ENCODE results near the gene EHF.
"Not testable (repeated sequence)": the region's sequence is repeated elsewhere in the genome, so short reads cannot be mapped to it uniquely, and the experiment has no call there.

The EHF gene

DNA sequence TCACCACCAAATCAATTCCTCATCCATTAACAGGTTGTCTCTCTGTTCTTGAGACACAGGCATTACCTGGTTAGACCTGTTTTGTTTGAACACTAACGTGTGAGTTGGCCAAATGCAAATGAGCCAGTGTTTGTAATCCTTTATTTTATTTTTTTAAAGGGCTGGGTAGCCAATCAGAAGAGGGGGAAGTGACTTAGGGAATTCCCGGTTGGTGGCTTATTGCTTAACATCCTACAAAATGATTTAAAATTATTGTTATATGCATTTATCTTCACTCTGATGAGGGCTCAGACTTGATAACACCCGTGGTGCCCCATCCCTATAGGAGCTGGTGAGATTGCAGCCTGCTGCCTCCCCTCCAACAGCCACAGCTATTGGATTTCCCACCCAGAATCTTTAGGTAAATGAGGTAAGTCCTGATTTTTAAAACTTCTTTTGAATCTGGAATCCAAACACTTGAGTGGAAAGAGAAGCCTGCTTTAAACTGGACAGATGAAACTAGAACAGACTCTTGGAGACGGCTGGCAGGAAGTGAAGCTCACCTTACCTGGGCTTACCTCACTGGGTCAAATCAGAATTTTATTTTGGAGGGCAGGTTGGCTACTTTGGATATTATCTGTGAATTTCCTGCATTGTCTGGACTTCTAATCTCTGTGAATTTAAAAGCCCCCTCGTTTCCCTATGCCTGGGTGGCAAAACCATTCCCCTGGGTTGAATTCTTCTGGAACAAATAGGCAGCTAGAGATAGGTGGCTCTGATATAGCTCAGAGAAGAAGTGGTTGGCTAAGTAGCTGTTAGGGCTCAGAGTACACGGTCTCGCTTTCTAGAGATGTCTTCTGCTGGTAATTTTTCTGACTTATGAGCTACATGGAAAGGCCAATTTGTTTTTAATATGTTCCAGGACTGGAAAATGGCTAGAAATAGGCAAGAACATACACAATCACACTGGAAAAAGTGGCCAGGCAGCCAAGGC lies at the start of gene EHF:
Gene EHF, plus strand, starts transcription at position 274 of the 973 bp plus-strand sequence. CDS start 21,538 bp downstream, outside the sequence.
- no peak for DNase-seq (ENCODE audit: low read depth in 2 of 2)

DNA sequence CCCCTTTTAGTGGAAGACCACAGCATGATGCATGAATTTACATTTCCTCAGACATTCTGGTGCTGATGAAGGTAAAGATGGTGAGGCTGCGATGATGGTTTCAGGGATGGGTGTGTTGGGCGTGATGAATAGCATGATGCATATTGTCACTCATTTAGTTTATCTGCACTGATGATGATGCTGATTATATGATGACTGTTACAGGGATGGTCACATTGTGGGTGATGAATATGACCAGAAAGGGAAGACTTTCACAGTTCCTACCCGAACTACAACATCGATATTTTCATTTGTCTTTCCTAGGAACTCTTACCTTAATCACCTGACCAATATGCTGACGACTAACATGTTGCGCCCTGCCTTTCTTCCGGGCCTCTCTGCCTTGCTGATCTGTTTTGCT lies 47.4 kb upstream of the EHF start:
- DNase-seq (ENCODE audit: low read depth in 2 of 2): no peak

DNA sequence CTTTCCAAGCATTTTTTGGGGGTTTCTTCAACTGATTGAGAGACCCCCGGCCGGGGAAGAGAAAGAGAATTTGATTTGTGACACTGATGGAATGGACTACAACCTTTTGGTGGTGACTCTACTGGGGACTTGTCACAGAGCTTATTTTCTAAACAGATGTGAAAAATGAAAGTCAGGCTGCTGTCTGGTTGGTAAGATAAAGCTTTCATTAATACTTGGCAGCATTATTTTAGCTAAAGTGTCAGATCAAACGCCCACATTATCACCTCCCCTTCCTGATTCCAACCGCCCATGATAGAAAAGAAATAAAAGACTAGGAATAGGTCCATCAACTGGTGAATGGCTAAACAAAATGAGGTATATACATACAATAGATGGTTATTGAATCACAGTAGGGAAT lies 45.6 kb upstream of the EHF start:
- DNase-seq (ENCODE audit: low read depth in 2 of 2): no peak

DNA sequence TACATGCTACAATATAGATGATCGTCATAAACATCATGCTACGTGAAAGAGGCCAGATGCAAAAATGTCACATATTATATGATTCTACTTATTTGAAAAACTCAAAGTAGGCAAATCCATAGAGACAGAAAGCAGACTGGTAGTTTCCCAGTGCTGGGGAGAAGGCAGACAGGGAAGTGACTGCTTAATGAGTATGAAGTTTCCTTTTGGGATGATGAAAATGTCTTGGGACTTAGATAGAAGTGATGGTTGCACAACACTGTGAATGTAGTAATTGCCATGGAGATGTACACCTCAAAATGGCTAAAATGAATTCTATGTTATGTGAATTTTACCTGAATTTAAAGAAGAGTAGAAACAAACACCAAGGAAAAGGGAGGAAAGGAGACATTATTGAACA lies 45.2 kb upstream of the EHF start:
- DNase-seq (ENCODE audit: low read depth in 2 of 2): no peak

DNA sequence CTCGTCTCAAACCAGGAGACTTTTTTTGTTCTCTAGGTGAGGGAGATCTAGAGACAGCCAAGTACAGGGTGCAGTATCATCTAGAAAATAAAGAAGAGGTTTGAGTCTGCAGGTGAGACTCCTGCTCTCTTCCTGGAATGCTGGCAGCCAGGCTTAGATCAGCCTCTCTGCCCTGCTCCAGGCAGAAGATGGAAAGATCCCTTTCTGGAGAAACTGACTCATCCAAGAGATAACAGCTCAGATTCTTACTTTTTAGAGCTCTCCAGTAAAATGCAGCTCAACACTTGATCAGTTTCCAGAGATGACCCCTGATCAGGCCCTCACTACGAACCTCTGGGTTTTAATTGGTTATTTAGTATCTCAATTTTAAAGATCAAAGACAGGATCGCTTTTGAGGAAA lies 44.6 kb upstream of the EHF start:
- DNase-seq (ENCODE audit: low read depth in 2 of 2): no peak

DNA sequence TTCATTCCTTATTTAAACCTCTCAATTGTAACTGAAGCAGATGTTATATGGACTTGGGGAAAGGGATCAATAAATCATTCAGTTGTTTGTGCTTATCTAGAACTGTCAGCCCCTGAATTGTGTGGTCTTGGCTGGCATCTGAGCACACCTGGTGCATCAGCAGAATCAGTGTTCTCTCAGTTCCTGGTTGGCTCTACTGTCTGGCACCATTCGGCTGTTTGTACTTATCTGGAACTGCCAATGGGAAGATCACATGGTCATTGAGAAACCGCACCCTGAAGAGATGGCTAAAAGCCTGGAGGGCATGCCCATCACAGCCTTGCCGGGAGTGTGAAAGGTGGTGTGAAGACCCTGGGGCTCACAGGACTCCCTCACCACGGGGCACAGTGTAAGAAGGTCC lies 37.1 kb upstream of the EHF start:
- DNase-seq (ENCODE audit: low read depth in 2 of 2): no peak

DNA sequence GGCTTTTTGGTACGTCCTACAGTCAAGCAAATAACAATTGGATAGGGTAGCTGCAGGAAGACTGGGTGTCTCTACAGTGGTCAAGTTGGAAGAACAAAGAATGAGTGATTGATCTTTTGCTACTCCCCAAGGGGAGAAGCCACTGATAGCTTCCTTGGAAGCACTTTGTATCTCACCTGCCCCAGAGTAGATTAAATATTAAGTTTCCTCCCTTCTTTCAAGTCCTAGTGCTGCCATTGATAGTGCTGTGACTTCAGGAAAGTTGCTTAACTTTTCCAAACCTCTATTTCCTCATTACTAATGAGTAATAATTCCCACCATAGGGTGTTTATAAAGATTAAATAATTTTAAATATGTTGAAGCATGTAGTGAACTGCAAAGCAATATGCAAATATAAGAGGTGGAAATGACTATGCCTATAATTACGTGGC lies 35.6 kb upstream of the EHF start:
- no peak for DNase-seq (ENCODE audit: low read depth in 2 of 2)

DNA sequence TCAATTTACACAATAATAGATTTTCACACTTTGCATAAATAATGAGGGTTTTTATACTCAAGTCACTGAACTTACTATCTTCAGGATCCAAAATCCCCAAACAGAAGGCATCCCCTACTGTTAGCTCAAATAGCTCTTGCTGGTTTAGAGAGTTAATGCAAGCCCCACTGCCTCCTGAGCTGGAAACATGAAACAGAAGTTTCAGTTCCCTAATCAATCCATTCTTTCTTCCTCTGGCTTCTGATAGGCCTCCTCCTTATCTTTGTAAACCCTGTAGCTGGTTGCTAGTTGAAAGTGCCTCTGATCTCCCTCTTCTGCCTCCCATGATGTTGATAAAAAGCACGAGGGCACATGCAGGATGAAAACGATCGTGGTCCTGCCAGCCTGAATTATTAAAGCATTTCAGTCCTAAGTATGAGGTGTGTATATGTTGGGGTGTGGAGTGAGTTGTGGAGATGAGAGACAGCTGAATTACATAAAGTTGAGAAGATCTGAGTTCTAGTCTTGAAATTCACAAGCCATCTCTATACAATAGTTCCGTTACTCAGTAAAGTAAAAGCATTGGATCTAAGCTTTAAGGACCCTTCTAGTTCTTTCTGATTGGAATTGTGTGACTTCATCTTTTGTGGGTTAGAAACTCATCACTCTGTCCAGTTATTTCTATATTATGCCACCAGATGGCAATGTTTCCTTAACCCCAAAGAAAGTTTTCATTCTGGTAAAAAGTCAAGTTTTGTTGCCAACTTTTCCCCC lies 35.0 kb upstream of the EHF start:
- DNase-seq (ENCODE audit: low read depth in 2 of 2): no peak

DNA sequence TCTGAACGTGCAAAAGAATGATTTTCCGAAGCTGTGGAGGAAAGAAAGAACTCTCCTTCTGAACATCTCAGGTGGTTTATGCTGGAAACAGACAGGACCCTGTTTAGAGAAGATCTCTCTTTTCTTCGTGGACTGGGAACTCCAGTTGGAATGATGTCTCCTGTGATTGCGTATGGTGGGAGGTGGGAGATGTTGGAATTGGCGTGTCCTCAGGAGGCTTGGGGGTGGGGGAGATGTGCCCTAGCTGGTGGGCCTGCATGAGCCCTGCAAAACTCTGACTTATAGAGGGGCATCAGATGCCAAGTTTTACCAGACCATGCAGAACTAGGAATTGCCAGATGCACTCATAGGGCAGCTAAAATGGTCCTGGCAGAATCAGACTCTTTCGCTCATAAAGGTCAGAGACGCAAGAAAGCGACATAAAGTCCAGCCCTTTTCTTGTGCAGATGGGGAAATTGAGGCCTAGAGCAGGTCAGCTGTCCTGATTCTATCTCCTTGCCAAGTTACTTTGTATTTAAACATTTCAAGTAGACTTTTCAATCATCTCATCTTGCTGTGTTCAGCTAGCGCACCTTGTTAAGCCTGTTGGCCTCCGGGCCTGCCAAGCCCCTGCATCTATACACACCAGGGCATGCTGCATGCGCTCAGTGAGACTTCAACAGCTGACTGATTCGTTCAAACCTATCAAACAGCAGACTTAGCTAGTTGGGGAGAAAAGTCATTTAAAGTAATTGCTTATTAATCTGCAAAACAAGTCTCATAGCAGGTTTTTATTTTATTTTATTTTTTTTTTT lies 34.2 kb upstream of the EHF start:
- DNase-seq (ENCODE audit: low read depth in 2 of 2): no peak

DNA sequence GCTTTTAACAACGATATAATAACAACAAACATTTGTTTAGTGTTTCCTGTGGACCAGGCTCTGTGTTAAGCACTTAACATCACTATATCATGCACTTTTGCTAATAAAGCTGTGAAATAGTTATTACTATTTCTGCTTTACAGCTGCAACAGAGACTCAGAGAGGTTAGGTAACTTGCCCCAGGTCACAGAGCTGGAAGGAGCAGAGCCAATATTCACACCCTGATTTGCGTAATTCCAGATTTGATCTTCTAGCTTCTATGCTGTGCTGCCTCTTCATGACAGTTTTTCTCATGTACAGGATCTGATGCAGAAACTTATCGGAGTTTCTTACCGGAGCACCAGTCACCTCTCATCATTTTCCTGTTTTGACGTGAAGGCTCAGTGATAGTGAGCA lies 33.6 kb upstream of the EHF start:
- no peak for DNase-seq (ENCODE audit: low read depth in 2 of 2)

DNA sequence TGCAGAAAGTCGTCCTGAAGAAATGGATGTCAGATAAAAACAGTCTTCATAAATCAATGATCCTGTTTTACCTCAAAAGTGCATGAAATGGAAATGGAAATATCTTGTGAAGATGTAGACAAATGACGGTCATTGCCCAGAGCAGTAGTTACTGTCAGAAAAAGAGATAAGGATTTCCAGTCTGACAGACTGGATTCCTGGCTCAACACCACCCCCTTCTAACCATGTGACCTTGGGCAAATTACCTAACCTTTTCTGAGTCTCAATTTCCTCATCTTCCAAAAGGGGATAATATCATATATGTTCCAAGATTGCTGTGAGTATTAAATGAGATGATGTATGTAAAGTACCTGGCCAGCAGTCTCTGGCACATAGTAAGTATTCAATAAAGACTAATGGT lies 32.9 kb upstream of the EHF start:
- DNase-seq (ENCODE audit: low read depth in 2 of 2): no peak

DNA sequence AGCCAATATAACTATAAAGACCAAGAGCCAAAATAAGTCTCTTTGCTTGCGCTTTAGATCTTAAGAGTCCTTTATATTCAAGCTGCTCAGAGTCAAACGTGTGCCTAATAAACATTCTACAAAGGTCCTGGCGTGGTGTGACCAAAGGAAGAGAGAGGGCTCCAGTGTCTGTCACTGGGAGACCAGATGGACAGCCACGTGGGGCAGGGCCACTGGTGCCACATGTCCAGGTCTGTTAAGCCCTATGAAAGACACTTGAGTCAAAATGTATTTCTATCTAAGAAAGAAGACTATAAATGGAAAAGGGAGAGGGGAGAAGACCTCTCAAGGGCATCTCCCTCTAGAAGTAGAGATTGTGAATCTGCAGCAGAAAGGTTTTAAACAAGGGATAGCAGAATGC lies 32.2 kb upstream of the EHF start:
- no peak for DNase-seq (ENCODE audit: low read depth in 2 of 2)

DNA sequence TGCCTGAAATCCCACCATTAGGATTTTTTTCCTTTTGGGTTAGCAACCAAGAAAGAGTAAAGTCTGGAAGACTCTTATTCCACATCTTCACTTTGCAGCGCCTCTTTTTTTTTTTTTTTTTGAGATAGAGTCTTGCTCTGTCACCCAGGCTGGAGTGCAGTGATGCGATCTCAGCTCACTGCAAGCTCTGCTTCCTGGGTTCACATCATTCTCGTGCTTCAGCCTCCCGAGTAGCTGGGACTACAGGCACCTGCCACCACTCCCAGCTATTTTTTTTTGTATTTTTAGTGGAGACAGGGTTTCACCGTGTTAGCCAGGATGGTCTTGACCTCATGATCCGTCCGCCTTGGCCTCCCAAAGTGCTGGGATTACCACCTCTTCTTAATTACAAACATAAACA lies 31.7 kb upstream of the EHF start:
- DNase-seq (ENCODE audit: low read depth in 2 of 2): not testable (repeated sequence)

DNA sequence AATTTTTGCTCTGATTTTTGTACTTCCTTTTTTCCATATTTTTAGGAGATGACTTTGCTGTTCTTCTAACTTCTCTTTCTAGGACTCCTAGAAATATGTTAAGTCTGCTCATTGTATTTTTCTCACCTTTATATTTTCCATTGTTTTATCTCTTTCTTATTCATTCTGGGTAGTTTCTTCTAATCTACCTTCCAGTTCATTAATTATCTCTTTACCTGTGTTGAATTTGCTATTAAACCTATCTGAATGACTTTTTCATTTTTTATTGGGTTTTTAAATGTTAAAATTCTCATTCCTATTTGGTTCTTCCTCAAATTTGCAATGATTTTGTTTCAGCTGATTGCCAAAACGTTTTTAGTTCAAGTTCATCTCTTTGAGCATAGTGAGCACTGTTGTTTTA lies 27.8 kb upstream of the EHF start:
- no peak for DNase-seq (ENCODE audit: low read depth in 2 of 2)

DNA sequence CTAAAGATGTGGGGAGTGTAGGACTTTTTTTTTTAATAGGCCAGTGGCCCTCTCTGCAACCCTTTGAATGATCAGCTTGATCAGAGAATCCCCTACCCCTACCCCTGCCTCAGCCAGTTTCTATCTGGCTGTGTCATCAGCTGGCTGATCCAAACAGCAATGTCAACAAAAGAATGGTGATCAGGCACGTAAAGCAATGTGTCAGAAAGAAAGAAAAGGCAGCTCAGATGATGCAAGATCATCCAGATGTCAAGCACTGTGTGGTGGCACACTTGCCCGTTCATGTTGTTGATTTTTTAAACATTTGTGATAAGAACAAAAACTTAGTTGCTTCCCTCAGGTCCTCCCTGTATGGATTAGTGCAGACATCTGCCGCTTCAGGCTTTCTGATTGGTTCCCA lies 26.3 kb upstream of the EHF start:
- no peak for DNase-seq (ENCODE audit: low read depth in 2 of 2)

DNA sequence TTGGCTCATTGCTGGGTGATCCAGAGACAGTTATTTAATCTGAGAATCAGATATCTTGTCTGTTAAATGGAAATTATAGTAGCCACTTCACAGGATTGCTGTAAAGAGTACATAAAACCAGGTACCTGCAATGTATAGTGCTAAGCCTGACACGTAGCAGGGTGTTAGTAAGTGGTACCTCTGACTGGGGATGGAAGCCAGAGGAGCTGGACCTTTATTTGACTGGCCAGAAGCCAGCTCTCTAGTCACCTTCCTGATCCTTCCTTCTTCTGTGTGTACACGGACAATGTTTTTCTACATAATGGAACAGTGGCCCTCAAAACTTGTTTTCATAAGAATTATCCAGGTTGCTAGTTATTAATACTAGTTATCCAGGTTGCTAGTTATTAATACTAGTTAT lies 25.5 kb upstream of the EHF start:
- DNase-seq (ENCODE audit: low read depth in 2 of 2): no peak

DNA sequence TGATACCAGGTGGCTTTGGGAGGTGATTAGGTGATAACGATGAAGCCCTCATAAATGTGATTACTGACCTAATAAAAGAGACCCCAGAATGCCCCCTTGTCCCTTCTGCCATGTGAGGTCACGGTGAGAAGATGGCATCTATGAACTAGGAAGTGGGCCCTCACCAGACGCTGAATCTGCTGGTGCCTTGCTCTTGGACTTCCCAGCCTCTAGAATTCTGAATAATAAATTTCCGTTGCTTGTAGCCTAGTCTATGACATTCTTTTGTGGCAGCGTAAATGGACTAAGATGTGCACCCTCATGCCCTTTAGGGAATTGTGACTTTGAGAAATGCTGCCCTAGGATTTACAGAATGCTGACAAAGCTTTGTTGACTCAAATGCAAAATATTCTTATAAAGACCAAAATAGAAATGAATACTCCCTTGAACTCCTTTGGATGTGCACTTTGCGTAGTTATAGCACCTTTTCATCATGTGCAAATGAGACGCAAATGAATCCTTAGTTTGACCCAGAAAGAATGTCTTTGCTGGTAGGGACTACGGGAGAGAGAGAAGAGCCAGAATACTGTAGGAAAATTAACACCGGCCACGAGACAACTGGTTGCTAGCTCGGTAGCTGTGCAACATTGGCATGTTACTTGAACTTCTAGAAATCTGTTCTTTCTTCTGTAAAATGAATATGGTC lies 24.8 kb upstream of the EHF start:
- DNase-seq (ENCODE audit: low read depth in 2 of 2): no peak

DNA sequence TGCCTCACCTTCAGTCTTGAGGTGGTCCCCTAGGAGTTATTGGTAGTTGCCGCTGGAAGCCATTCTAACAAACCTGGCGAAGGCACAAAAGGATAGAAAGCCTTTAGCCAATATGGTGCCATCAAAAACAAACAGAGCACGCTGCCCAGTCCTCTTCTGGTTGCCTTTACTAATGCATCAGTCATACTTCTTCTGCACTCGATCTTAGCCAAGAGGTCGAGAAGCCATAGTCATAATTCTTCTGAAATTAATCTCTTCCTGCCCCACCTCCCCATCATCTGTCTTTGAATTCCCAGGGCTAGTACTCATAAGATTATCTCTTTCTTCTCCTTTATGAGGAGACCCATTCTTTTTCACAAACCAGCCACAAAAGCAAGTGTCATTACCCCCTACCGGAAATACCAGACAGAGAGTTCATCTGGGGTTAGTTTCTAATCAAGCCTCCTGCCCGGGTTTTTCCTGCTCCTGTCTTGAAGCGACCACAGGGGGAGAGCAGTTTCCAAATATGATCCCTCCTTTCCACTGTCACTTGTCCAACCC lies 21.4 kb upstream of the EHF start:
- no peak for DNase-seq (ENCODE audit: low read depth in 2 of 2)

DNA sequence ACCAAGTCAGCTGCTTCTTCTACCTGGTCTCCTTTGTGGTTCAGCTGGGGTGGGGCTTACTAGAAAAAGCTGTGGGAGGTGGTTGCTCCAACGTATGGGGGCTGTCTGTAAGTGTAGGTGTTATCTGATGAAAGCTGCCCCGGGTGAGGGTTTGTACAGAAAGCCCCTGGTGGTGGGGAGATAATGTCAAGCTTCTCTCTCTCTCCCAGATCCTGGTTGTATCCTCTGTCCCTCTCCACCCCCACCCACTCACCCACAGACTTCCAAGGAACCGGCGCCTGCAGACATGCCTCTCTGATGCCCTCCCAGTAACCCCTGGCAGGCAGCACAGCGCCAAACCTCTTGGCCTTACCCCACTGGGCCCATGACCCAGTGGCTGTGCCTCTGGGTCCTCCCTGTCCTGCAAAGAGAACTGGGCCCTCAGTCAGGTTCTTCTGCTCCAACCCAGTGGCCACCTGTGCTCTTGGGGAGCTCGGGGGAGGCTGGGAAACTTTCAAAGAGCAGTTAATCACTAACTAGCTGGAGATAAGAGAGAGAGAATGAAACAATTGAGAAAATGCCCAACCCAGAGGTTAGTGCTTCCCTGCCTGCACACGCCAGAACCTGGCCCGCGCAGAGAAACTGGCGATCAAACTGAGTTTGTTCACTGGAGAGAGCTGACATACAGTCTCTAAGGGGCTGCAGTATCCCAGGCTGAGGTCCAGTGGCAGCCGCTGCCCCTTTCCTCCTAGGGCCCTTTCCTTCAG lies 20.4 kb upstream of the EHF start:
- no peak for DNase-seq (ENCODE audit: low read depth in 2 of 2)

DNA sequence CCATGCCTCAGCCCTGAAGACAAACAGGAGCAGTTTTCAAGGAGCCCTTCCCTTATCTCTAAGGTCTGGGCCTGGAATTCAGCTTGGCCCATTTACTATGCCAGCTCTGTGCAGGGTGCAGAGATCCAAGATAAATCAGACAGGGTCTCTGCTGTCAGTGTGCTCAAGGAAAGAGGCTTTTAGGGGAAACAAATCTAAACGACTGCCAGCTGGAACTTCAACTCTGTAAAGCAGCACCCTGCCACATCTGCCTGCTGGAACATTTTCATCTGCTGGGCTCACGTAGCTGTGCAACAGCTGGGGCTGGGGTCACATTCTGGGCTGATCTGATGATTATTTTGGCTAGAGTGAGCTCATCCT lies 19.8 kb upstream of the EHF start:
- no peak for DNase-seq (ENCODE audit: low read depth in 2 of 2)

DNA sequence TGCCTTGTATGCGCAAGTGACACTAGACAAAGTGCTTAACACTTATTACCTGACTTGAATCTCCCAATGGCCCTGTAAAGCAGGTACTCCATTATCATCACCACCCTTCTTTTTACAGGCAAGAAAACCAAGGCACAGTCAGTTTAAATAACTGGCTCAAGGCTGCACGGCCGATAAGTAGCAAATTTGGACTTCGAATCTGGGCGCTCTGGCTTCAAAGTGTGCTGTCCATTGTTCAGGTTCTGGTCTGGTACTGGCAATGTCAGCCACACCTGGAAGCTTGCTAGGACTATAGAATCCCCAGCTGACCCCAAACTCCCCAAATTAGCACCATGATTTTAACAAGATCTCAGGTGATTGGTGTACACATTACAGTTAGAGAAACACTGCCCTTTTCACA lies 19.3 kb upstream of the EHF start:
- no peak for DNase-seq (ENCODE audit: low read depth in 2 of 2)

Data from stimulated activated CD8-positive, alpha-beta memory T cell treated with anti-CD3 and anti-CD28 coated beads, Interleukin-7, amount 100 ng/mL, for 4 hours (primary cell).